Neural cell (in vitro differentiated cells): Measurements from ENCODE around the gene GALNT10. TPM values are rescaled to one million over a fixed set of nuclear protein-coding genes. Genes with fewer than 3 reads are reported as not detected.

Source experiments
- H2AFZ ChIP-seq: fragments of 200-600, 300-800 bp; sonication (generic), shearing (Covaris generic); 2 replicates; pipeline ENCODE4 v1.6.0; 2014; ENCODE audit warnings: low read depth, mild to moderate bottlenecking, antibody characterized with exemption, low read length, moderate library complexity
- H3F3A ChIP-seq: fragments of 200-600 bp; shearing (Covaris generic); 2 replicates; pipeline ENCODE4 v1.6.1; 2016; ENCODE audit warnings: mild to moderate bottlenecking, moderate library complexity, mixed read lengths, antibody characterized with exemption, low read length; ENCODE audit not compliant: insufficient read depth, poor library complexity, severe bottlenecking
- H3K27ac ChIP-seq: fragments of 200-600, 300-800 bp; sonication (generic), shearing (Covaris generic); 2 replicates; pipeline ENCODE4 v1.5.1; 2014; ENCODE audit warnings: mild to moderate bottlenecking, low read length, moderate library complexity
- H3K27me3 ChIP-seq: fragments of 300-800, 200-600 bp; sonication (generic), shearing (Covaris generic); 2 replicates; pipeline ENCODE4 v1.6.0; 2014; ENCODE audit warnings: mild to moderate bottlenecking, low read depth, low read length, moderate library complexity; ENCODE audit not compliant: insufficient read depth
- H3K36me3 ChIP-seq: fragments of 300-800, 200-600 bp; sonication (generic), shearing (Covaris generic); 2 replicates; pipeline ENCODE4 v1.5.1; 2014; ENCODE audit warnings: mild to moderate bottlenecking, antibody characterized with exemption, low read length, moderate library complexity; ENCODE audit not compliant: insufficient read depth
- H3K4me2 ChIP-seq: fragments of 300-800, 200-600 bp; sonication (generic), shearing (Covaris generic); 2 replicates; pipeline ENCODE4 v1.6.0; 2014; ENCODE audit warnings: mild to moderate bottlenecking, low read length
- H3K4me3 ChIP-seq: fragments of 300-800, 200-600 bp; sonication (generic), shearing (Covaris generic); 2 replicates; pipeline ENCODE4 v1.5.1; 2014; ENCODE audit warnings: mild to moderate bottlenecking, low read length, moderate library complexity
- H3K79me2 ChIP-seq: fragments of 200-600 bp; shearing (Covaris generic); replicated peaks from 2 replicates; pipeline ENCODE4 v1.6.0; 2014; ENCODE audit warnings: mild to moderate bottlenecking, low read length, moderate library complexity; ENCODE audit not compliant: insufficient read depth
- H3K9ac ChIP-seq: fragments of 300-800, 200-600 bp; sonication (generic), shearing (Covaris generic); 2 replicates; pipeline ENCODE4 v1.6.1; 2016; ENCODE audit warnings: mild to moderate bottlenecking, low read length, mixed read lengths
- H3K9me2 ChIP-seq: fragments of 200-600 bp; shearing (Covaris generic); 2 replicates; pipeline ENCODE4 v1.6.1; 2016; ENCODE audit warnings: mild to moderate bottlenecking, low read length, mixed read lengths; ENCODE audit not compliant: insufficient read depth
- H3K9me3 ChIP-seq: fragments of 200-600, 300-800 bp; sonication (generic), shearing (Covaris generic); 2 replicates; pipeline ENCODE4 v1.6.1; 2016; ENCODE audit warnings: mild to moderate bottlenecking, mixed run types, low read length, moderate library complexity, mixed read lengths
- H4K20me1 ChIP-seq: fragments of 200-600 bp; shearing (Covaris generic); 2 replicates; pipeline ENCODE4 v1.6.1; 2016; ENCODE audit warnings: mild to moderate bottlenecking, mixed run types; ENCODE audit not compliant: insufficient read depth
- CTCF ChIP-seq: fragments of 450-650 bp; IDR thresholded peaks from 2 replicates; pipeline ENCODE4 v1.5.1; 2014; ENCODE audit warnings: antibody characterized with exemption, mild to moderate bottlenecking, moderate library complexity; ENCODE audit not compliant: poor library complexity, severe bottlenecking
- EP300 ChIP-seq: fragments of 450-650 bp; conservative IDR thresholded peaks from 2 replicates; pipeline ENCODE4 v1.6.1; 2014; ENCODE audit warnings: antibody characterized with exemption, mild to moderate bottlenecking, moderate library complexity; ENCODE audit not compliant: poor library complexity, severe bottlenecking
- EZH2 ChIP-seq: fragments of 200-600, 300-800 bp; shearing (Covaris generic), sonication (generic); IDR thresholded peaks from 2 replicates; pipeline ENCODE4 v1.6.1; 2014; ENCODE audit warnings: antibody characterized with exemption, low read length, borderline replicate concordance, mild to moderate bottlenecking; ENCODE audit not compliant: insufficient read depth, poor library complexity, severe bottlenecking
- MXI1 ChIP-seq: fragments of 450-650 bp; conservative IDR thresholded peaks from 2 replicates; pipeline ENCODE4 v1.6.1; 2014; ENCODE audit warnings: antibody characterized with exemption, mild to moderate bottlenecking; ENCODE audit not compliant: poor library complexity, severe bottlenecking
- POLR2AphosphoS5 ChIP-seq: IDR thresholded peaks from 2 replicates; pipeline ENCODE4 v1.6.1; 2012
- RAD21 ChIP-seq: fragments of 450-650 bp; conservative IDR thresholded peaks from 2 replicates; pipeline ENCODE4 v1.6.1; 2014; ENCODE audit warnings: antibody characterized with exemption, mild to moderate bottlenecking, moderate library complexity
- REST ChIP-seq: IDR thresholded peaks from 2 replicates; pipeline ENCODE4 v1.6.1; 2012; ENCODE audit warnings: borderline replicate concordance
- SMC3 ChIP-seq: fragments of 450-650 bp; conservative IDR thresholded peaks from 2 replicates; pipeline ENCODE4 v1.6.1; 2014; ENCODE audit warnings: antibody characterized with exemption, mild to moderate bottlenecking, moderate library complexity; ENCODE audit not compliant: poor library complexity
- TAF1 ChIP-seq: IDR thresholded peaks from 2 replicates; pipeline ENCODE4 v1.6.1; 2012; ENCODE audit warnings: low read depth
- polyA plus RNA-seq: library from polyadenylated mRNA; depleted of rRNA; stranded (reverse); fragments of >200 nt; gene quantifications from 2 replicates; pipeline ENCODE4 v1.2.3, GENCODE V29; 2014

GALNT10 gene
- polyA plus RNA-seq, 1 donor from 2014 or later = 3.1 TPM

- TF ChIP-seq TAF1 (no peak), RAD21 (no peak), CTCF (no peak), EP300 (no peak)
- H3F3A ChIP-seq = no peaks in the 10 kb centered on the region
- no peak overlapping the region for H3K27ac ChIP-seq
- no peaks in the 10 kb centered on the region for H3K9me3 ChIP-seq
- no peaks in the 10 kb centered on the region for H4K20me1 ChIP-seq
- no peaks in the 10 kb centered on the region for H3K36me3 ChIP-seq
- no peaks in the 10 kb centered on the region for H3K9me2 ChIP-seq
- H3K4me2 ChIP-seq = no peak overlapping the region
- H2AFZ ChIP-seq = no peak overlapping the region
- no peak overlapping the region for H3K9ac ChIP-seq
- no peak overlapping the region for H3K4me3 ChIP-seq
- no peaks in the 10 kb centered on the region for H3K79me2 ChIP-seq
- no peaks in the 10 kb centered on the region for H3K27me3 ChIP-seq
Observed at GRCh38 chr5:154419236-154419635, 228.7 kb downstream of the GALNT10 start.

- H3K4me2 ChIP-seq = no peak overlapping the region
- H3K9ac ChIP-seq = no peak overlapping the region
- TF ChIP-seq RAD21 (no peak), EP300 (no peak), CTCF (no peak), REST (no peak)
- H3K27ac ChIP-seq = no peak overlapping the region
- no peaks in the 10 kb centered on the region for H3K27me3 ChIP-seq
- no peaks in the 10 kb centered on the region for H3K79me2 ChIP-seq
- H2AFZ ChIP-seq = no peak overlapping the region
- H4K20me1 ChIP-seq = no peaks in the 10 kb centered on the region
- no peak overlapping the region for H3K4me3 ChIP-seq
- H3K9me3 ChIP-seq = no peaks in the 10 kb centered on the region
- no peaks in the 10 kb centered on the region for H3F3A ChIP-seq
- no peaks in the 10 kb centered on the region for H3K36me3 ChIP-seq
- no peaks in the 10 kb centered on the region for H3K9me2 ChIP-seq
Observed at GRCh38 chr5:154421868-154422267, 231.3 kb downstream of the GALNT10 start.

GRCh38 chr5:154422298-154422697 lies 231.8 kb downstream of the GALNT10 start:
- H3K27me3 ChIP-seq = no peaks in the 10 kb centered on the region
- H3K9ac ChIP-seq = no peak overlapping the region
- H3K79me2 ChIP-seq = no peaks in the 10 kb centered on the region
- no peak overlapping the region for H3K4me3 ChIP-seq
- no peaks in the 10 kb centered on the region for H3K36me3 ChIP-seq
- H4K20me1 ChIP-seq = no peaks in the 10 kb centered on the region
- no peaks in the 10 kb centered on the region for H3K9me2 ChIP-seq
- no peaks in the 10 kb centered on the region for H3K9me3 ChIP-seq
- H3K4me2 ChIP-seq = no peak overlapping the region
- H3F3A ChIP-seq = no peaks in the 10 kb centered on the region
- no peak overlapping the region for H3K27ac ChIP-seq
- no peak overlapping the region for H2AFZ ChIP-seq
- TF ChIP-seq EP300 (no peak), TAF1 (no peak), RAD21 (no peak), SMC3 (no peak), EZH2 (no peak), POLR2AphosphoS5 (no peak), MXI1 (no peak), REST (no peak)
